T-helper 2 cell treated with Interferon-gamma antibody and Interleukin-4, amounts not matched to agents 5 μg/mL and 100 μg/mL, for 36 hours (primary cell): ENCODE results near the gene MAT1A.

ENCODE experiments used
- DNase-seq: peaks from one replicate; pipeline ENCODE4 v3.0.0; 2021; ENCODE audit warnings: low spot score
- H3K27ac Mint-ChIP-seq: one replicate; pipeline ENCODE4 v1.8.0; 2021; ENCODE audit warnings: mild to moderate bottlenecking, mixed read lengths
- H3K27me3 Mint-ChIP-seq: one replicate; pipeline ENCODE4 v1.8.0; 2021; ENCODE audit warnings: low read depth, mixed read lengths
- H3K36me3 Mint-ChIP-seq: one replicate; pipeline ENCODE4 v1.8.0; 2021; ENCODE audit warnings: low read depth, mixed read lengths
- H3K4me1 Mint-ChIP-seq: one replicate; pipeline ENCODE4 v1.8.0; 2021; ENCODE audit warnings: low read depth, mixed read lengths
- H3K4me3 Mint-ChIP-seq: one replicate; pipeline ENCODE4 v1.8.0; 2022; ENCODE audit warnings: mild to moderate bottlenecking, moderate library complexity, mixed read lengths
- H3K9me3 Mint-ChIP-seq: one replicate; pipeline ENCODE4 v1.8.0; 2021; ENCODE audit warnings: mixed read lengths

The MAT1A gene

GRCh38 chr10:80289451-80290287 is at the start of gene MAT1A:
Gene MAT1A, minus strand, starts transcription at chr10:80289658. Its CDS starts 235 bp downstream, at chr10:80289423.
- Mint-ChIP-seq H3K4me3 (no peak within 1 kb of the TSS), H3K27ac (no peak within 1 kb of the TSS), H3K9me3 (no peaks in the 10 kb centered on the region), H3K36me3 (no peaks in the 10 kb centered on the region), H3K4me1 (no peaks in the 10 kb centered on the region), H3K27me3 (peaks cover 15% of the 10 kb centered on the region)
- DNase-seq: no peak

- no peak for DNase-seq
- Mint-ChIP-seq H3K4me3 (no peak overlapping the region), H3K36me3 (no peaks in the 10 kb centered on the region), H3K9me3 (no peaks in the 10 kb centered on the region), H3K27me3 (peaks cover 1% of the 10 kb centered on the region), H3K4me1 (no peaks in the 10 kb centered on the region), H3K27ac (no peak overlapping the region)
Measured at GRCh38 chr10:80333983-80334382, 44.5 kb upstream of the MAT1A start.

- H3K4me3 Mint-ChIP-seq: no peak overlapping the region
- H3K27me3 Mint-ChIP-seq: no peaks in the 10 kb centered on the region
- no peak overlapping the region for H3K27ac Mint-ChIP-seq
Measured at GRCh38 chr10:80324891-80325364, 35.5 kb upstream of the MAT1A start.

GRCh38 chr10:80324086-80324485 is 34.6 kb upstream of the MAT1A start:
- Mint-ChIP-seq H3K9me3 (no peaks in the 10 kb centered on the region), H3K27me3 (no peaks in the 10 kb centered on the region), H3K36me3 (no peaks in the 10 kb centered on the region), H3K4me1 (no peaks in the 10 kb centered on the region), H3K4me3 (no peak overlapping the region), H3K27ac (no peak overlapping the region)
- DNase-seq: no peak

More at GRCh38 chr10:80324891-80325364, 35.5 kb upstream of the MAT1A start:
- Mint-ChIP-seq H3K9me3 (no peaks in the 10 kb centered on the region), H3K36me3 (no peaks in the 10 kb centered on the region), H3K4me1 (no peaks in the 10 kb centered on the region)
- DNase-seq: no peak

GRCh38 chr10:80323311-80323710 is 33.9 kb upstream of the MAT1A start:
- Mint-ChIP-seq H3K4me3 (no peak overlapping the region), H3K36me3 (no peaks in the 10 kb centered on the region), H3K27ac (no peak overlapping the region), H3K27me3 (peaks cover 2% of the 10 kb centered on the region), H3K4me1 (no peaks in the 10 kb centered on the region), H3K9me3 (no peaks in the 10 kb centered on the region)
- no peak for DNase-seq

- Mint-ChIP-seq H3K4me1 (no peaks in the 10 kb centered on the region), H3K27ac (no peak overlapping the region), H3K9me3 (no peaks in the 10 kb centered on the region), H3K36me3 (no peaks in the 10 kb centered on the region), H3K4me3 (no peak overlapping the region), H3K27me3 (peaks cover 2% of the 10 kb centered on the region)
- no peak for DNase-seq
Measured at GRCh38 chr10:80322711-80323110, 33.3 kb upstream of the MAT1A start.

- no peak overlapping the region for H3K27ac Mint-ChIP-seq
- H3K4me1 Mint-ChIP-seq: no peaks in the 10 kb centered on the region
- H3K36me3 Mint-ChIP-seq: no peaks in the 10 kb centered on the region
- H3K9me3 Mint-ChIP-seq: no peaks in the 10 kb centered on the region
- no peak for DNase-seq
- no peak overlapping the region for H3K4me3 Mint-ChIP-seq
- H3K27me3 Mint-ChIP-seq: peaks cover 6% of the 10 kb centered on the region
Measured at GRCh38 chr10:80322158-80322557, 32.7 kb upstream of the MAT1A start.

- no peak for DNase-seq
- peaks cover 6% of the 10 kb centered on the region for H3K27me3 Mint-ChIP-seq
Measured at GRCh38 chr10:80321183-80321582, 31.7 kb upstream of the MAT1A start.

GRCh38 chr10:80320377-80320776 is 30.9 kb upstream of the MAT1A start:
- Mint-ChIP-seq H3K27ac (no peak overlapping the region), H3K36me3 (no peaks in the 10 kb centered on the region), H3K27me3 (peaks cover 6% of the 10 kb centered on the region), H3K4me1 (no peaks in the 10 kb centered on the region), H3K9me3 (no peaks in the 10 kb centered on the region), H3K4me3 (no peak overlapping the region)
- DNase-seq: no peak

More at GRCh38 chr10:80321183-80321582, 31.7 kb upstream of the MAT1A start:
- no peak overlapping the region for H3K27ac Mint-ChIP-seq
- no peaks in the 10 kb centered on the region for H3K4me1 Mint-ChIP-seq
- H3K9me3 Mint-ChIP-seq: no peaks in the 10 kb centered on the region
- no peak overlapping the region for H3K4me3 Mint-ChIP-seq
- no peaks in the 10 kb centered on the region for H3K36me3 Mint-ChIP-seq

- Mint-ChIP-seq H3K4me3 (no peak overlapping the region), H3K9me3 (no peaks in the 10 kb centered on the region), H3K27ac (no peak overlapping the region), H3K4me1 (no peaks in the 10 kb centered on the region), H3K36me3 (no peaks in the 10 kb centered on the region), H3K27me3 (peaks cover 6% of the 10 kb centered on the region)
- no peak for DNase-seq
Measured at GRCh38 chr10:80319725-80320290, 30.4 kb upstream of the MAT1A start.

GRCh38 chr10:80319318-80319717 is 29.9 kb upstream of the MAT1A start:
- Mint-ChIP-seq H3K36me3 (no peaks in the 10 kb centered on the region), H3K27ac (no peak overlapping the region), H3K27me3 (peaks cover 6% of the 10 kb centered on the region), H3K9me3 (no peaks in the 10 kb centered on the region), H3K4me3 (no peak overlapping the region), H3K4me1 (no peaks in the 10 kb centered on the region)
- no peak for DNase-seq

GRCh38 chr10:80318742-80319141 is 29.3 kb upstream of the MAT1A start:
- Mint-ChIP-seq H3K36me3 (no peaks in the 10 kb centered on the region), H3K9me3 (no peaks in the 10 kb centered on the region), H3K4me3 (no peak overlapping the region), H3K27ac (no peak overlapping the region), H3K27me3 (peaks cover 6% of the 10 kb centered on the region), H3K4me1 (no peaks in the 10 kb centered on the region)
- no peak for DNase-seq

- no peak for DNase-seq
- Mint-ChIP-seq H3K27ac (no peak overlapping the region), H3K4me3 (no peak overlapping the region), H3K36me3 (no peaks in the 10 kb centered on the region), H3K27me3 (peaks cover 9% of the 10 kb centered on the region), H3K9me3 (no peaks in the 10 kb centered on the region), H3K4me1 (no peaks in the 10 kb centered on the region)
Measured at GRCh38 chr10:80315391-80315790, 25.9 kb upstream of the MAT1A start.

- H3K27ac Mint-ChIP-seq: no peak overlapping the region
- no peaks in the 10 kb centered on the region for H3K4me1 Mint-ChIP-seq
Measured at GRCh38 chr10:80313523-80313922, 24.1 kb upstream of the MAT1A start.

More at GRCh38 chr10:80313523-80313922, 24.1 kb upstream of the MAT1A start:
- Mint-ChIP-seq H3K36me3 (no peaks in the 10 kb centered on the region), H3K9me3 (no peaks in the 10 kb centered on the region), H3K27me3 (peaks cover 7% of the 10 kb centered on the region), H3K4me3 (no peak overlapping the region)
- no peak for DNase-seq
